Naive B cell (primary cell): ENCODE results near the gene TRHDE. TPM values are rescaled to one million over a fixed set of nuclear protein-coding genes. Genes with fewer than 3 reads are reported as not detected.

Source experiments
- ATAC-seq, 2 donors: fragments of 150-1000 bp; cut with Tn5 transposase; 2 replicates each; pipeline ENCODE4 v1.10.0; 2021; ENCODE audit warnings: low read depth in 2 of 2, mild to moderate bottlenecking in 2 of 2, moderate library complexity in 2 of 2
- DNase-seq: peaks from one replicate; pipeline ENCODE4 v3.0.0; 2022
- H3K27ac Mint-ChIP-seq, 6 donors: one replicate each; pipeline ENCODE4 v1.8.0; 2020 to 2022; ENCODE audit warnings: mild to moderate bottlenecking in 6 of 6, mixed read lengths in 6 of 6, moderate library complexity in 5 of 6, inconsistent platforms in 2 of 6
- H3K27me3 Mint-ChIP-seq, 3 donors: one replicate each; pipeline ENCODE4 v1.8.0; 2021 to 2022; ENCODE audit warnings: mixed read lengths in 3 of 3, mild to moderate bottlenecking in 1 of 3
- H3K36me3 Mint-ChIP-seq, 2 donors: one replicate each; pipeline ENCODE4 v1.8.0; 2020 to 2022; ENCODE audit warnings: mixed read lengths in 2 of 2, inconsistent platforms in 1 of 2, mild to moderate bottlenecking in 1 of 2
- H3K4me1 Mint-ChIP-seq, 3 donors: one replicate each; pipeline ENCODE4 v1.8.0; 2020 to 2022; ENCODE audit warnings: mixed read lengths in 3 of 3, inconsistent platforms in 1 of 3, mild to moderate bottlenecking in 1 of 3, moderate library complexity in 1 of 3
- H3K4me3 Mint-ChIP-seq, 8 donors: one replicate each; pipeline ENCODE4 v1.8.0; 2020 to 2022; ENCODE audit warnings: mild to moderate bottlenecking in 8 of 8, mixed read lengths in 8 of 8, moderate library complexity in 8 of 8, inconsistent platforms in 2 of 8
- H3K9me3 Mint-ChIP-seq, 7 donors: one replicate each; pipeline ENCODE4 v1.8.0; 2020 to 2022; ENCODE audit warnings: mixed read lengths in 7 of 7, mild to moderate bottlenecking in 5 of 7, inconsistent platforms in 2 of 7, moderate library complexity in 1 of 7
- polyA plus RNA-seq, 6 donors: library from polyadenylated mRNA; unstranded; fragments of 300-500 nt; fragmentation: Illumina TruSeq; gene quantifications; one replicate each; pipeline ENCODE4 v1.2.3, GENCODE V29; 2021; ENCODE audit warnings: low read depth in 6 of 6

Gene TRHDE, protein sequence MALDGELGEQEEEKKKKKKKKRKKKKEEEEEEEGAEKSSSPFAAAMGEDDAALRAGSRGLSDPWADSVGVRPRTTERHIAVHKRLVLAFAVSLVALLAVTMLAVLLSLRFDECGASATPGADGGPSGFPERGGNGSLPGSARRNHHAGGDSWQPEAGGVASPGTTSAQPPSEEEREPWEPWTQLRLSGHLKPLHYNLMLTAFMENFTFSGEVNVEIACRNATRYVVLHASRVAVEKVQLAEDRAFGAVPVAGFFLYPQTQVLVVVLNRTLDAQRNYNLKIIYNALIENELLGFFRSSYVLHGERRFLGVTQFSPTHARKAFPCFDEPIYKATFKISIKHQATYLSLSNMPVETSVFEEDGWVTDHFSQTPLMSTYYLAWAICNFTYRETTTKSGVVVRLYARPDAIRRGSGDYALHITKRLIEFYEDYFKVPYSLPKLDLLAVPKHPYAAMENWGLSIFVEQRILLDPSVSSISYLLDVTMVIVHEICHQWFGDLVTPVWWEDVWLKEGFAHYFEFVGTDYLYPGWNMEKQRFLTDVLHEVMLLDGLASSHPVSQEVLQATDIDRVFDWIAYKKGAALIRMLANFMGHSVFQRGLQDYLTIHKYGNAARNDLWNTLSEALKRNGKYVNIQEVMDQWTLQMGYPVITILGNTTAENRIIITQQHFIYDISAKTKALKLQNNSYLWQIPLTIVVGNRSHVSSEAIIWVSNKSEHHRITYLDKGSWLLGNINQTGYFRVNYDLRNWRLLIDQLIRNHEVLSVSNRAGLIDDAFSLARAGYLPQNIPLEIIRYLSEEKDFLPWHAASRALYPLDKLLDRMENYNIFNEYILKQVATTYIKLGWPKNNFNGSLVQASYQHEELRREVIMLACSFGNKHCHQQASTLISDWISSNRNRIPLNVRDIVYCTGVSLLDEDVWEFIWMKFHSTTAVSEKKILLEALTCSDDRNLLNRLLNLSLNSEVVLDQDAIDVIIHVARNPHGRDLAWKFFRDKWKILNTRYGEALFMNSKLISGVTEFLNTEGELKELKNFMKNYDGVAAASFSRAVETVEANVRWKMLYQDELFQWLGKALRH
- not detected for polyA plus RNA-seq

DNA sequence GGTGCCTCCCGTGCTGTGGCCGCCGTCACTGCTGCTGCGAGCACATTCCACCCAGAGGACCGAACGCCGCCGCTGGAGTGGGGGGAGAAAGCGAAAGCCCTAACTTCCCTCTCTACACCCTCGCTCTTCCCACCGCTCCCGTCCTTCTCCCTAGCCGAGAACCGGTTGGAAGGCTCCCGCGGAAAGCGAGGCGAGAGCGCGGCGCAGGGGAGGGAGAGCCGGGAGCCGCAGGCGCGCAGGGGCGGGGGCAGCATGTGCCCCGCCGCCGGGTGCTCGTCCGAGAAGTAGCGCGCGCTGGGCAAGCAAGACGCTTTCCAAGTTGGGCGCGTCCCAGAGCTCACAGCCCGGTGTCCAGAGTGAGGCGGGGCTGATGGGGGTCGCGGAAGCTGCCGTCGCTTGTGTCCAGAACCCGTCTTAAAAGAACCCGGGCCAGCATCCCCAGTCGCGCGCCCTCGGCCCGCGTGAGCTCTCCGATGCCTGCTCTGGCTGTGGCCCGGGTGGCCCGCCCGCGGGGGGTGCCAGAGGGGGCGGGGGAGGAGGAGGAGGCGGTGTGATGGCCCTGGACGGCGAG lies at the start of gene TRHDE:
TRHDE (plus strand) TSS at position 280 of the 571 bp plus-strand sequence; CDS start at position 554, 274 bp downstream.
- Mint-ChIP-seq H3K36me3 (peaks cover 0 to 6% of the 10 kb centered on the region in 2 donors), H3K27me3 (peaks cover 31 to 53% (median 48%) of the 10 kb centered on the region in 3 donors), H3K27ac (peak within 1 kb of the TSS in 1 of 6 donors; percentile 85), H3K4me3 (peak within 1 kb of the TSS in 7 of 8 donors; percentile 15 to 72 (median 47)), H3K9me3 (peaks cover 0 to 6% (median 0%) of the 10 kb centered on the region in 7 donors), H3K4me1 (peaks cover 5 to 12% (median 5%) of the 10 kb centered on the region in 3 donors)
- DNase-seq (no peak), ATAC-seq (no peak)

DNA sequence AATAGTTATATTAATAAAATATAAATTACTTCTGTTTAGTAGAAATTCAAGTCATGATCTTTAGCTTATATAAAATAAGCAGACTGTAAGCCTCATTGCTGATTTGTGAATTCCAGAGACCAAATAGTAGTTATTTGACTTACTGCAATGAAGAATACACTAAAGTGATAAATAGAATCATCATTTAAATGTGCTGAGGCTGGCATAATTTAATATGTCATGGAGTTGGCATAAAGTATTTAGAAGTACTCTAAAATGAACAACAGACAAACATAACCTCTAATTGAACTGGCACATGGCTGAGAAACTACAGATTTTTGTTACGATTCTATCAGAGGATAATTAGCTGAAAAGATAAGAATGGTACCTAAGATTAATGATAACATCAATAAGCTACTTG lies 45.7 kb upstream of the TRHDE start:
- Mint-ChIP-seq H3K27ac (no peak overlapping the region), H3K4me1 (no peaks in the 10 kb centered on the region), H3K4me3 (no peak overlapping the region), H3K9me3 (peaks cover 0 to 3% (median 0%) of the 10 kb centered on the region in 7 donors), H3K36me3 (no peaks in the 10 kb centered on the region), H3K27me3 (peaks cover 0 to 7% (median 0%) of the 10 kb centered on the region in 3 donors)
- no peak for ATAC-seq
- DNase-seq: no peak

DNA sequence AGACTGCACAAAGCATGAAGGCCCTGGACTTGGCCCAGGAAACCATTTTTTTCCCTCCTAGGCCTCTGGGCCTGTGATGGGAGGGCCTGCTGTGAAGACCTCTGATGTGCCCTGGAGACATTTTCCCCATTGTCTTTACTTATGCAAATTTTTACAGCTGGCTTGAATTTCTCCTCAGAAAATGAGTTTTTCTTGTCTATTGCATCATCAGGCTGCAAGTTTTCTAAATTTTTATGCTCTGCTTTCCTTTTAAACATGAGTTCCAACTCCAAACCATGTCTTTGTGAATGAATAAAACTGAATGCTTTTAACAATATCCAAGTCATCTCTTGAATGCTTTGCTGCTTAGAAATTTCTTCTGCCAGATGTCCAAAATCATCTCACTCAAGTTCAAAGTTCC lies 43.7 kb upstream of the TRHDE start:
- Mint-ChIP-seq H3K27ac (no peak overlapping the region), H3K36me3 (no peaks in the 10 kb centered on the region), H3K4me1 (no peaks in the 10 kb centered on the region), H3K27me3 (no peaks in the 10 kb centered on the region), H3K4me3 (no peak overlapping the region), H3K9me3 (peaks cover 0 to 3% (median 0%) of the 10 kb centered on the region in 7 donors)
- ATAC-seq: no peak
- no peak for DNase-seq

DNA sequence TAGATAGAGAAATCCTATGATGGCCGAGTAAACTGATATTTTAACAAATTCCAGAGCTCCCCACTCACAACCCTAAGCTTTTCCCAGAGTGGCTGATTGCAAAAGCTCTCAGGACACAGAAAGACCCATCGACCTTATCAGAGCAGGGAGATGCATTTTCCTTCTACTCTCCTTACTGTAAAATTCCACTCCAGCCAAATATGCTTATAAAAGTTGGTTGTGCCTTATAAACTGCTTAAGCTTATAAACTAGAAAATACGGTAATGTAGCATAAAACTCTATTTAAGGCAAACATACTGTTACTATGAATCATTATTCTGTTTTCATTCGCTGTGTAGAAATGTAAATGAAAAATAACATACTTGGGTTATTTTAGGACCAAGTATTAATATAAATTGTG lies 41.6 kb upstream of the TRHDE start:
- Mint-ChIP-seq H3K36me3 (no peaks in the 10 kb centered on the region), H3K9me3 (peaks cover 0 to 3% (median 0%) of the 10 kb centered on the region in 7 donors), H3K27ac (no peak overlapping the region), H3K4me3 (no peak overlapping the region), H3K27me3 (no peaks in the 10 kb centered on the region), H3K4me1 (no peaks in the 10 kb centered on the region)
- DNase-seq (no peak), ATAC-seq (no peak)

DNA sequence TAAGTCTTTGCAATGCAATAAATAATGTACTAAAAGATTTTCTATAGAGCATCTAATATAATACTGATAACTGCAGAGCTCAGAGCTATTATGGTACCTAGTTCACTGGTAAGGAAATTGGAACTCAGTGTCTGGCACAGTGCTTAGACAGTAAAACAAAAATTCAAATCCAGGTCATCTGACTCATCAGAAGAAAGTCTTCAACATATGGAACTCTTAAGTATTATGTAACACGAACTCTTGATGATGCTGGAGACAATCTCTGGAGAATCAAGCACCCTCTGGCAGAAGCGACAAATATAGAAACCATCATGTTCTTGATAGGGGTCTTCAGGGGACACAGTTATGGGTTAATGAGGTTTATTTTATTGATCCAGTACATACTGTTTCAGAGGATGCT lies 37.3 kb upstream of the TRHDE start:
- no peak overlapping the region for H3K27ac Mint-ChIP-seq
- no peak overlapping the region for H3K4me3 Mint-ChIP-seq
- peaks cover 0 to 6% (median 2%) of the 10 kb centered on the region in 7 donors for H3K9me3 Mint-ChIP-seq
- no peaks in the 10 kb centered on the region for H3K36me3 Mint-ChIP-seq
- no peak for ATAC-seq
- no peaks in the 10 kb centered on the region for H3K4me1 Mint-ChIP-seq
- no peaks in the 10 kb centered on the region for H3K27me3 Mint-ChIP-seq
- no peak for DNase-seq

DNA sequence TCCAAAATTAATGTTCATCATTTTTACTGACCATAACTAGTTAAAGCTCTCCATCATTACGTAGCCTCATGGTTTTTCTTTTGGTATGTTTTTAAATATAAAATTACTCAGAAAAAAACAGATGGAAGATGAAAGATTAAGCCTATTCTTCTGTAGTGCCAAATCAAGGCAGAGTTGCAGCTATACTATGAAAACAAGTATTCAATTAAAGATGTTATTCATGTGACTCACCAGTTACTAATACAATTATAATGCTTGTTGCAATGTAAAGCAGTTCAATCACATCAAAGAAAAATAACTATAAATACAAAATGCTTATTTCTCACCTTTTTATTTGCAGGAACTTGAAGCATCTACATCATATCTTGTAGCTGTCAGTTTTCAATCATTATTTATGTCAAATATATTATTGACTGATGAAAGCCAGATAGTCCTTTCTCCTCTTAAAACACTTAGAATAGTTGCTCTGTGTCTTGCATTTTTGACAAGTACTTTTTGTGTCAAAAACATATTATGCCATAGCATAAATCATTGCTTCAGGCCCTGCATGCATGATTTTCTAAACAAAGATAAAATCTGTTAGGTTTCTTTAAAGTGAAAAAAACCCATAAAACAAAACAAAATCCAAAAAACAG lies 36.0 kb upstream of the TRHDE start:
- Mint-ChIP-seq H3K9me3 (peaks cover 0 to 9% (median 4%) of the 10 kb centered on the region in 7 donors), H3K27ac (no peak overlapping the region), H3K36me3 (no peaks in the 10 kb centered on the region), H3K4me3 (no peak overlapping the region), H3K27me3 (no peaks in the 10 kb centered on the region), H3K4me1 (no peaks in the 10 kb centered on the region)
- no peak for DNase-seq
- no peak for ATAC-seq

DNA sequence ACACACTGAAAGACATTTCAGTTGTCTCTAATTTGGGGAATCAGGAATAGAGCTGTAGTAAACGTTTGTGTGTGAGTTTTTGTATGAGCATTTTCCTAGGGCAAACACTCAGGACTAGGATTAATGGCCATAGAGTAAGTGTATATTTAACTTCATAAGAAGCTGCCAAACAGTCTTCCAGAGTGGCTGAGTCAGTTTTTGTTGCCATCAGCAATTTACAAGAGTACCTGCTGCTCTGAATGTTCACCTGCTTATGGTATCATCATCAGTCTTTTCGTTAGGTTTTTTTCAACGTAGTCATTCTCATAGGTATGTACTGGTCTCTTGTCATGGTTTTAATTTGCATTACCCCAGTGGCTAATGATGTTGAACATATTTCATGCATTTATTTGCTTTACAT lies 30.6 kb upstream of the TRHDE start:
- no peaks in the 10 kb centered on the region for H3K36me3 Mint-ChIP-seq
- H3K4me3 Mint-ChIP-seq: no peak overlapping the region
- no peaks in the 10 kb centered on the region for H3K4me1 Mint-ChIP-seq
- ATAC-seq (no peak), DNase-seq (no peak)
- H3K27me3 Mint-ChIP-seq: peaks cover 0 to 3% (median 0%) of the 10 kb centered on the region in 3 donors
- H3K9me3 Mint-ChIP-seq: peaks cover 0 to 11% (median 4%) of the 10 kb centered on the region in 7 donors
- H3K27ac Mint-ChIP-seq: no peak overlapping the region

DNA sequence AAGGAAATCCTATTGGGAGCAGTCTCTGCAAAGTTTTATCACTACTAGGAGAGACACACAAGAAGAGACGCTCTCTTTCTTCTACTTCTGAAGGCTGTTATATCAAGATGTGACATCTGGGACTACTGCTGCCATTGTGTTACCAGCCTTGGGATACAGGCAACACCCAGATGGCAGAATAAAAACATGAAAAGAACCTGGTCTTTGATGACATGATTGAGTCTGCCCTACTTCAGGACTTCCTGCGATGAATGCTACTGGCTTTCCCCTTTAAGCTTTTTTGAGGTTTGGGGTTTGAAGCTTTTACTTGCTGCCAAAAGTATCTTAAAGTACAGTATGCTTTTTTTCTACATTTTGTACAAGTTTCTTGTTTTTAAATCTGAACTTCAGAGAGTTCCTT lies 29.2 kb upstream of the TRHDE start:
- ATAC-seq (no peak), DNase-seq (no peak)
- peaks cover 0 to 11% (median 3%) of the 10 kb centered on the region in 7 donors for H3K9me3 Mint-ChIP-seq
- H3K36me3 Mint-ChIP-seq: no peaks in the 10 kb centered on the region
- no peak overlapping the region for H3K4me3 Mint-ChIP-seq
- H3K4me1 Mint-ChIP-seq: no peaks in the 10 kb centered on the region
- H3K27me3 Mint-ChIP-seq: peaks cover 0 to 3% (median 0%) of the 10 kb centered on the region in 3 donors
- no peak overlapping the region for H3K27ac Mint-ChIP-seq

DNA sequence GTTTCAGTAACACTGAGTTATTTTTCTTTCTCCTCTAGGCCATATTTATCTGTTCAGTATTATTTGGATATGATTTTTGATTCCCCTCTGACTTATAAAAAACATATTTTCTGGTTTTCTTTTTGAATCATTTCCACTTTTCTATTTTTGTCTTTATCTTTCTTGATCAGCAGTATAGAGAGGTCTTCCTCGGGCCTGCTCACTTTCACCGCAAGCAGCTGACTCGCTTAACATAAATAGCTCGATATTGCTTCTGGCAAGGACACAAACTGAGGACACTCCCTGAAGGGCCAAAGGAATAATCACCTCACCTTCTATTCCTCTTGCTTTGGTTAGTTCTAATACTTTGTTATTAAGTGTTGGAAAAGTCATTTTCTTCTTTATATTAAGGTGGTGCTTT lies 25.8 kb upstream of the TRHDE start:
- ATAC-seq (no peak), DNase-seq (no peak)
- no peaks in the 10 kb centered on the region for H3K36me3 Mint-ChIP-seq
- H3K9me3 Mint-ChIP-seq: peaks cover 2 to 14% (median 12%) of the 10 kb centered on the region in 7 donors
- no peaks in the 10 kb centered on the region for H3K4me1 Mint-ChIP-seq
- peaks cover 0 to 3% (median 0%) of the 10 kb centered on the region in 3 donors for H3K27me3 Mint-ChIP-seq
- H3K4me3 Mint-ChIP-seq: no peak overlapping the region
- H3K27ac Mint-ChIP-seq: peak overlapping the region in 1 of 6 donors; percentile 21

DNA sequence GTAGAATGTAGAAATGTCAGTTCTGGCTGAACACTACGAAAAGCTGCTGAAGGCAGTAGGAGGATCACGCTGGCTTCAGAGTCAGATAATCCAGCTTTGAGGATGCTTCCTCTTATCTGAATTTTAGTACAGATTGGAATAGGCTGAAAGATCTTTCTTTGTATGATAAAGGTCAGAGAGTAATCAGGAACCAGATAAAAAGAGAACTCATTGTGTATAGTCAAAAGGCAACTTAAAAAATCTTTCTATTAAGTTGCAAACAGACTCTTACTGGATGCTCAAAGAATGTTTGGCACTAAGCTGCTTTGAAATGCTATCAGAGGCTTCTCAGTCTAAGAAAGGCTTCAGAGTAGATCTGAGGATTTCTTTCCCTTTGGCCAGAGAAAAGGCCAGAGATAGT lies 21.8 kb upstream of the TRHDE start:
- Mint-ChIP-seq H3K36me3 (no peaks in the 10 kb centered on the region), H3K27me3 (peaks cover 0 to 7% (median 0%) of the 10 kb centered on the region in 3 donors), H3K27ac (peak overlapping the region in 1 of 6 donors; percentile 43), H3K4me1 (no peaks in the 10 kb centered on the region), H3K9me3 (peaks cover 2 to 20% (median 12%) of the 10 kb centered on the region in 7 donors), H3K4me3 (no peak overlapping the region)
- no peak for ATAC-seq
- DNase-seq: no peak

DNA sequence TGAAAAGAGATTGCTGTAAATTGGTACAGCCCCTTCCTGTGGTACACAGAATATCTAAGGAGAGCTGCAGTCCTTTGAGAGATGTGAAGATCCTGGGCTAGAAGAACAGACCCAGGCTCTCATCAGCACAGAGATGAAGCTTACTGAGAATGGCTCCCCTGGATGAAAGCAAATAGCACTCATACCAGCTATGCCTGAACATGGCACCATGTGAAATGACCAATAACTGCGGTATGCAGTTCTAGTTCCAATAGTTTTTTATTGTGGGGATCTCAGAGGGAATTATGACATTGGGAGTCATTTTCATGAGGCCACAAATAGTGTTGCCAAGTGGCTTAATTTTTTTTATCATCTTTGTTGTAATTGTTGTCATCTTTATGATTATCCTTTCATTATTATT lies 15.4 kb upstream of the TRHDE start:
- no peak overlapping the region for H3K4me3 Mint-ChIP-seq
- peaks cover 0 to 16% (median 14%) of the 10 kb centered on the region in 3 donors for H3K27me3 Mint-ChIP-seq
- H3K36me3 Mint-ChIP-seq: no peaks in the 10 kb centered on the region

DNA sequence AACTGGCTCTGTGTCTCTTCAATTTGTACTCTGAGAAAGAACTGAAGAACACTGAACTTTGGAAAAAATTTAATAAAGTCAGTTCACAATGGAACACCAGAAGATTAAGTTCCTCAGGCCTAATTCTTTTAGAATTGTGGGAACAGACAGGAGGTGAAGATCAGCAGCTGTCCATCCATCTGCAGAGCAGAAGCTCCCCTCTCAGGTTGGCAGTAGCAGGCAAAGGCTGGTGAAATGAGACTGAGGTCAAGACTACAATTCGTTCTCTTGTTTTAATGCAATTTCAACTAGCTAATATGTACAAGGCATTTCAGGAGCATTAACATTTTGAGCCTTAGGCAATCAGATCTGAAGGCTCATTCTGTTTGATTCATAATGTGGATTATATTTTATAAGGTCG lies 10.3 kb upstream of the TRHDE start:
- H3K36me3 Mint-ChIP-seq: no peaks in the 10 kb centered on the region
- no peaks in the 10 kb centered on the region for H3K4me1 Mint-ChIP-seq
- H3K4me3 Mint-ChIP-seq: no peak overlapping the region
- ATAC-seq (no peak), DNase-seq (no peak)
- peaks cover 0 to 10% (median 7%) of the 10 kb centered on the region in 3 donors for H3K27me3 Mint-ChIP-seq
- no peak overlapping the region for H3K27ac Mint-ChIP-seq
- peaks cover 0 to 4% (median 0%) of the 10 kb centered on the region in 7 donors for H3K9me3 Mint-ChIP-seq

More for the DNA sequence above, 15.4 kb upstream of the TRHDE start:
- Mint-ChIP-seq H3K9me3 (peaks cover 0 to 19% (median 5%) of the 10 kb centered on the region in 7 donors), H3K27ac (no peak overlapping the region), H3K4me1 (no peaks in the 10 kb centered on the region)
- ATAC-seq (no peak), DNase-seq (no peak)
